G401.6 (cell line): ENCODE results near the gene KDM8.

Source experiments
- FAIRE-seq: peaks from 2 replicates; lab custom pipeline; 2012; peaks lifted over from hg19 to GRCh38; lab: Jason Lieb, UNC

The KDM8 gene

GRCh38 chr16:27231692-27232060 is 28.4 kb downstream of the KDM8 start:
- FAIRE-seq = no peak

- FAIRE-seq = no peak
Observed at GRCh38 chr16:27232061-27232900, 29.0 kb downstream of the KDM8 start.

GRCh38 chr16:27232901-27233625 is 29.7 kb downstream of the KDM8 start:
- no peak for FAIRE-seq

DNA sequence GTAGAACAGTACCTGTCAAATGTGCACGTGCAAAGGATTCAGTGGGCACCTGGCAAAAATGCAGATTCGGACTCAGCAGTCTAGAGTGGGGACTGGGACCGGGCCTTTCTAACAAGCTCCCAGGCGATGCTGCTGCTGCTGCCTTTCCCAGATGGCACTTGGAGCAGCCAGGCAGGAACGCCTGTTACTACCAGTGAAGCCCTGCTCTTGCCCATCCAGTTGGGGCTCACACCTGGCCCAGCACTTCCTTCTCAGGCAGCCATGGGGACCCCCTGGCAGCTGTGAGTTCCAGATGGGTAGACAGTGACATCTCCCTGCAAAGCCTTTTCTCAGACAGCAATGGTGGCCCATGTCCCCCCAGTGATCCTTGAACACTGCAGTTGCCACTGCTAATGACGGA is 30.4 kb downstream of the KDM8 start:
- FAIRE-seq = no peak

DNA sequence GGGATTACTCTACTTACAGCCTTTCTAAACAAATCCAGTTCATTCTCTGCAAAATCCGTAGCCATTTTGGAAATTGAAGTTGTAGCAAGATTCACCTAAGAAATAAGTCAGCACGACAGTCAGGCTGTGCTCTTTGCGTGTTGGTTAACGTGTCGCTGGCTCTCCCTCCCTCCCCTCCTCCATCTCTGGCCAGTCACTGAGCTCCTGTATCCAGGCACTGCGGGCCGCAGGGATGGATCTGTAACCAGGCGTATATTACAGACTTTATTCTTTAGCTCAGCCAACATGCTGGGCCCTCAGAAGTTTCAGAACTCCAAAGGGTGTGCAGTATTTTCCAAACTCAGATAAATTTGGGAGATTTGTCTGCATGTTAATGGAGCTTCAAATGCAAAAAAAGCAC is 30.8 kb downstream of the KDM8 start:
- FAIRE-seq = no peak

- no peak for FAIRE-seq
Observed at GRCh38 chr16:27234603-27235002, 31.3 kb downstream of the KDM8 start.

DNA sequence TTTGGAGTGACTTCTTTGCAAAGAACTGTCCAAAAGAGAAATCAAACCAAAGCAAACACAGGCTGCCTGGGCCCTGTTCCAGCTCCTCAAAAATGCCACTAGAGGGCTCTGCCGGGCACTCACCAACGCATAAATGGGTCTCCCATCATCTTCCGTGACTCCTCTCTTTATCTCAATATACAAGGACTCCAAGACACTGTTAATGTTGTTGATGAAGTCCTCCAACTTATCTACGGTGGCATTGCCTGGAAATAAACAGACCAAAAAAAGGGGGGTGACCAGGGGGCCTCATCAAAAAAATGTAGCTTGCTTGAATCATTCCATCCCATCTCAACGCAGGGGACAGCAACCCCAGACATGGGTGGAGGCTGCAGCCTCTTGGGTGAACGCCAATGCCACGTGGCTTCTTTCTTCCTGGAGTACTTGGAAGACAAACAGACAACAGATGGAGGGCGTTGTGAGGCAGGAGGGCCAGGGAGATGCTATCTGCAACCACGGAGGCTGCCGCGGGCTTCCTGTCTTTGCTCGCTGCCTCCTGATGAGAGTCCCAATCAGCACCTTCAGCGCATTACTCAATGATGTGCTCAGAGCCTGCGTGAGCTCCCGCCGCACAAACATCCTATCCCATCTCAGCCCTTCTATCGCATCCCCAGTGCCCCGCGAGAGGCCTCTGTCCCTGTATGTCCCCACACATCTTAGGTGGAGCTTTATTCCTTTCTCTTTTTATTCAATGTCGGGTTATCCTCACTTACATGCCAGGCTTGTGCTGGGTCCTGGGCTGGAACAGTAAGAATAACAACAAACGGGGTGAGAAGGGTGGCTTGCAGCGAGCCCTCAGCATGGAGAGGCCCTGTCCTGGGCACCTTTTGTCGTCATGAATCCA is 32.0 kb downstream of the KDM8 start:
- FAIRE-seq = no peak

GRCh38 chr16:27235938-27236245 is 32.6 kb downstream of the KDM8 start:
- no peak for FAIRE-seq

DNA sequence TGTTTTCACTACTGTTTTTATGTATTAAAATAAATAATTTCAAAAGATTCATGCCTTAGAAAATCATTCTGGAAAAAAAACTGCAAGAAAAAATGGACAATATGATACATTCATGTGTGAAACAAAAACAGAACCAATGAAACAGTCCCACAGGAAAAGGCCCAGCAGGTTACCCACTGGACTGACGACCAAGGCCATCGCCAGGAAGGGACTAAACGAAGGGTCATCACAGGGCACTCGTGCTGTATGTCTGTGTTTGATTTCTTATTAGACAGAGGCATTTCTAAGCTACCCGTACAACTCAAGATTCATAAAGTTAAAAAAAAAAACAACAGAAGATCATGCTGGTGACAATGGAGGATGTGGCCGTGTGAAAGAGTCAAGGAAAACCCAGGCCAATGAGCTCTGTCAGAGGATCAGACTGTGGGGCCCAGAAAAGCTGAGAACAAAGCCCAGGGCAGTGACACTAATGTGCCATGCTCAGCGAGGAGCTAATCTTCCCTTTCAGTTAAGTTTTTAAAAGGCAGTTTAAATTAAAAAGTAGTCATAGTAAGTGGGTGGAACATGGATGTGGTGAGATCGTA is 33.4 kb downstream of the KDM8 start:
- FAIRE-seq = no peak

DNA sequence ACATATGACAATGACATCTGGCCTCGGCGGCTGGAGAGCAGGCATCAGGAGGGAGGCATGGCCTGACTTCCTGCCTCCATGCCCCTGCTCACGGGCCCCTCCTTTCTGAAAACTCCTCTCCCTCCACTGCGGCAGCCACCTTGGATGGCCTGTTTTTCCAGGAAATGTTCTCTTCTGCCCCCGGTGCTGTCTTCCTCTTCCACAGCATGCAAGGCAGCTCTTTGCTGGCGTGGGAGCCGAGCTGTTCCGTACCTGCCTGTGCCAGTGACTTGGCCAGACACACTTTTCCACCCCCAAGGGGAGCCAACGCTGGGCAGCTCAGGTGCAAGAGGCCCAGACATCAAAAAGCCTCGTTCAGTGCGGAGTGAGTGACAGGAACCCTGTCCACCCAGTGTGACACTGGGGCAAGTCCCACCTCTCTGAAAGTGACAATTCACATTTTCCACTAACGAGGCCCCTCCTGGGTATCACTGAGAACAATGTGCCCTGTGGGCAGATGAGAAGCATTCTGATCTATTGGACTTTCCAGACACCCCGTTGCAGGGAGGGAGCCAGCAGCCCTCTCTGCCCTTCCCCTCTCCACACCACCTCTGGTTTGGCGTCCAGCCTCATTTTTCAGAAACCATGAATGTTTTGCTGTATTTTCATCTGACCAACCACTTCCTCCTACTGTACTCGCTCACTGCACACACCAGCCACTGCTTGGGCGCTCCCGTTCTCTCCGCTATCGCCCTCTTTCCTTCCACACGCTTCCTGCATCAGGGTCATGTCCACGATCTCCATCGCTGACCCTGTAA is 34.1 kb downstream of the KDM8 start:
- no peak for FAIRE-seq

GRCh38 chr16:27238016-27238587 is 34.8 kb downstream of the KDM8 start:
- FAIRE-seq = no peak

DNA sequence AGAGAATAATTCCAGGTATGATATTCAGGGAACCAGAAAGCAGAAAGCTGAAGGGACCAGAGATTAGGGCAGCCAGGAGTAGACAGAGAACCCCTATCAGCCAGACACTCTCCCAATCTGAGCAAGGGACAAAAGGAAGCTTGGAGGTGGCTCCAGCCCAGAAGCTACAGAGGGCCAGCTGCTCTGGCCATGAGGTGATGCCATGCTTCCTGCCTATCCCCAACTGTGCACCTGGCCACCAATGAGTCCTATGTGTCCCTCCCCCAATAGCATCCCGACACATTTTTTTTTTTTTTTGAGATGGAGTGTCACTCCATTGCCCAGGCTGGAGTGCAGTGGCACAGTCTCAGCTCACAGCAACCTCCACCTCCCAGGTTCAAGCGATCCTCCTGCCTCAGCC is 35.3 kb downstream of the KDM8 start:
- no peak for FAIRE-seq

- FAIRE-seq = no peak
Observed at GRCh38 chr16:27239026-27239425, 35.7 kb downstream of the KDM8 start.

DNA sequence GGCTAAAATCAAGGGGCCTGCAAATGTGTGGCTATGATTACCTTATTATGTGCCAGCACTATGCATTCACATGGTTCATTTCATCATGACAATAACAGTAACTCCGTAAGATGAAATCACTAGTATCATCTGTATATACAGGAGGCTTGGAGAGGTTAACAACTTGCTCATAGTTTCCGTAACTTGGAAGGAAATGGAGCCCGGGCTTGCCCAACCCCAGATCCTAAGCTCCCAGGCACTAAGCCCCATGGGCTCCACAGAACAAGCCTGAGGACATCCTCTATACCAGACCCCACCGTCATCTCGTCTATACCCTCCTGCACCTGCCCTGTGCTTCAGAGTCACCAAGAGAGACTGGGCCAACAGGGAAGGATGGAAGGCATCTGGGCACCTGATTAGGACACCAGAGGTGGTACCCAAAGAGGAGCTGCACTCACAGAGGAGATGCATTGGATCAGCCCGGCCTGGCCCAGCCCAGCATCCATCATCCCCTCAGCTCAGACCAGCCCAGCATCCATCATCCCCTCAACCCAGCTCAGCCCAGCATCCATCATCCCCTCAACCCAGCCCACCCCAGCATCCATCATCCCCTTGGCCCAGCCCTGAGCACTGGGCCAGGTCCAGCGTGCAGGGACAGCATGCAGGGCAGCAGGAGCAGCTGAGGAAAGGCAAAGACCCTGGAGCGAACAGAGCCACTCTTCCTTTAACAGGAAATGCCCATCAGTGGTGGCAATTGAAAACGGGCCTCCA is 36.8 kb downstream of the KDM8 start:
- no peak for FAIRE-seq

DNA sequence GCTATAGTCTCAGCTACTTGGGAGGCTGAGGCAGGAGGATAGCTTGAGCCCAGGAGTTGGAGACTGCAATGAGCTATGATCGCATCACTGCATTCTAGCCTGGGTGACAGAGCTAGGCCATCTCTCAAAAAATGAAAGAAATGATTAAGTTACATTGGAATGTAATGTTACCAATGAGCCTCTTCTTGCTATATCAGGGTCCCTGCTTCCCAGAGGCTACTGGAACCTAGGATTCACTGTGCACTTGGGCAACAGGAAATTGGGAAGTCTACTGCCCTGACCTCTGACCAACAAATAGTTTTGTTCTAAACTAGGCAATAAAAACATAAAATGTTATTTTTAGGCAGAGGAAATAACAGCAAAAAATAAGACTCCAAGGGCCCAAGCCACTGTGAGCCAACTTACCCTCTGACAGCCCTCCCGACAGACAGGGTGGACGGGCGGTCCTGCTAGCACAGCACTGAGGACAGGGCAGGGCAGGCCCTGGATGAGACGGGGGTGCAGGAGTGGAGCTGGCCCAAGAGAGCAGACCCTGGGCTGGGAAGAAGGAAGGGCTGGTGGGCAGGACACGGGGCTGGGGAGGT is 37.7 kb downstream of the KDM8 start:
- FAIRE-seq = no peak

- FAIRE-seq = no peak
Observed at GRCh38 chr16:27241658-27242057, 38.3 kb downstream of the KDM8 start.

- FAIRE-seq = no peak
Observed at GRCh38 chr16:27242398-27242797, 39.1 kb downstream of the KDM8 start.

- FAIRE-seq = no peak
Observed at GRCh38 chr16:27242868-27243590, 39.7 kb downstream of the KDM8 start.

GRCh38 chr16:27243725-27244362 is 40.5 kb downstream of the KDM8 start:
- no peak for FAIRE-seq
